ENCODE results near the gene ATP2C2.

The ATP2C2 gene

DNA sequence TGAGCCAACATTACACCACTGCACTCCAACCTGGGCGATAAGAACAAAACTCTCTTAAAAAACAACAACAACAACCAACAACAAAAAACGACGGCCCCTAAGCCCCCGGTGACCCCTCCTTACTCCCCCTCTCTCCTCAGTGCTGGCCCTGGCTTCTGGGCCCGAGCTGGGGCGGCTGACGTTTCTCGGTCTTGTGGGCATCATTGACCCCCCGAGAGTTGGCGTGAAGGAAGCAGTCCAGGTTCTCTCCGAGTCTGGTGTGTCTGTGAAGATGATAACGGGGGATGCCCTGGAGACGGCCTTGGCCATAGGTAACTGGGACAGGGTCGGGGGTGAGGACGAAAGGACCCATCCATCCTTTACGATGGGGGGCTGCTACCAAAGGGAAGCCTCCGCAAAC is 83.4 kb downstream of the ATP2C2 start:
- no peaks in the 10 kb centered on the region for H3K4me1 ChIP-seq (ENCODE audit: insufficient read depth, low read length, poor library complexity, severe bottlenecking)
- H3K9ac ChIP-seq (ENCODE audit: low read depth, low read length, poor library complexity, severe bottlenecking): no peak overlapping the region
- no peaks in the 10 kb centered on the region for H3K36me3 ChIP-seq (ENCODE audit: insufficient read depth, low read length)
- no peak overlapping the region for H3K4me3 ChIP-seq (ENCODE audit: low read length, poor library complexity, severe bottlenecking)
- TF ChIP-seq EZH2phosphoT487 (IDR thresholded peaks at IDR 0.05; ENCODE audit: borderline replicate concordance) (no peak), CTCF (conservative IDR thresholded peaks at IDR 0.05; ENCODE audit: low read length) (no peak)
- no peaks in the 10 kb centered on the region for H3K27me3 ChIP-seq (ENCODE audit: insufficient read depth, low read length, poor library complexity, severe bottlenecking)
- H3K4me2 ChIP-seq (ENCODE audit: low read depth, low read length, poor library complexity, severe bottlenecking): no peak overlapping the region
- H4K20me1 ChIP-seq (ENCODE audit: insufficient read depth, low read length, poor library complexity, severe bottlenecking): no peaks in the 10 kb centered on the region
- H3K79me2 ChIP-seq (ENCODE audit: insufficient read depth, low read length): no peaks in the 10 kb centered on the region
- no peak overlapping the region for H2AFZ ChIP-seq (ENCODE audit: low read length)
- H3F3A ChIP-seq (ENCODE audit: low read depth): no peaks in the 10 kb centered on the region
- no peaks in the 10 kb centered on the region for H3K9me2 ChIP-seq (replicated peaks; ENCODE audit: low read depth, low read length)
- H3K9me3 ChIP-seq (ENCODE audit: insufficient read depth, low read depth, low read length): no peaks in the 10 kb centered on the region

DNA sequence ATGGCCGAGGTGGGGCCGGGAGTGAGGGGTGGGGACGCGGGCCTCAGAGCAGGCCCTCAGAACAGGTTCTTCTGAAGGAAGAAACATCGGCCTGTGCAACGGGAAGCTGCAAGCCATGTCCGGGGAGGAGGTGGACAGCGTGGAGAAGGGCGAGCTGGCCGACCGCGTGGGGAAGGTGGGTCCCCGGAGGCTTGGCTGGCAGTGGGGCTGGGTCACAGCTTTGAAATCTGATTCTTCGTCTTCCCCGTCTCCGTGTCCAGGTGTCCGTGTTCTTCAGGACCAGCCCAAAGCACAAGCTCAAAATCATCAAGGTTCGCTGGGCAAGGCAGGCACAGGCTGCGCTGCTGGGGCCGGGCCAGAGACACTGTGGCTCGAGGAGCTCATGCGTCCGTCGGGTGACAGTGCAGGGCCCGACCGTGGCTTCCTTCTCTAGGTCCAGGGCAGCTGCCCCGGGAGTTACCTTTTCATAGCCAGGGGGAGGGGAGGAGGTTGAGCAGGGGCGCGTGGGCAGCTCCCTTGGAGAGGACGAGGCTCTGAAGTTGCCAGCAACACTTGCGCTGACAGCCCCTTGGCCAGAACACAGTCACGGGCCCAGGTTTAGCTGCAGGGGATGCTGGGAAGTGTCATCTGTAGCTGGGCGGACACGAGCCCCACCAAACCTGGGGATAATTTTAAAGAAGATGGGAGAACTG is 84.9 kb downstream of the ATP2C2 start:
- H2AFZ ChIP-seq (ENCODE audit: low read length): no peak overlapping the region
- no peak overlapping the region for H3K9ac ChIP-seq (ENCODE audit: low read depth, low read length, poor library complexity, severe bottlenecking)
- no peak for TF ChIP-seq EZH2phosphoT487 (IDR thresholded peaks at IDR 0.05; ENCODE audit: borderline replicate concordance)
- no peak for TF ChIP-seq CTCF (conservative IDR thresholded peaks at IDR 0.05; ENCODE audit: low read length)

DNA sequence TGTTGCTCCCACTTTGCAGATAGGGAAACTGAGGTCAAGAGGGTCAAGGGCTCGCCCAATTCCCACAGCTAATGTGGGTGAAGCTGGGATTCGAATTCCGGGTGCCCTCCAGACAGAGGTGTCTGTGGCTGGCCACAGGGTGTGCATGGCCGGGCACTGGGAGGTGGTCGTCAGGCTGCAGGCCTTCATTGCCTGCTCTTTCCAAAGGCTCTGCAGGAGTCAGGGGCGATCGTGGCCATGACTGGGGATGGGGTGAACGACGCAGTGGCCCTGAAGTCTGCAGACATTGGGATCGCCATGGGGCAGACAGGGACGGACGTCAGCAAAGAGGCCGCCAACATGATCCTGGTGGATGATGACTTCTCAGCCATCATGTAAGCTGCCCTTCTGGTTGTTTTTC is 86.3 kb downstream of the ATP2C2 start:
- Histone ChIP-seq H3K36me3 (ENCODE audit: insufficient read depth, low read length) (no peaks in the 10 kb centered on the region), H3K4me2 (ENCODE audit: low read depth, low read length, poor library complexity, severe bottlenecking) (no peak overlapping the region), H3F3A (ENCODE audit: low read depth) (no peaks in the 10 kb centered on the region), H3K9ac (ENCODE audit: low read depth, low read length, poor library complexity, severe bottlenecking) (no peak overlapping the region), H3K27me3 (ENCODE audit: insufficient read depth, low read length, poor library complexity, severe bottlenecking) (no peaks in the 10 kb centered on the region), H3K4me1 (ENCODE audit: insufficient read depth, low read length, poor library complexity, severe bottlenecking) (no peaks in the 10 kb centered on the region), H3K9me3 (ENCODE audit: insufficient read depth, low read depth, low read length) (no peaks in the 10 kb centered on the region), H3K9me2 (replicated peaks; ENCODE audit: low read depth, low read length) (no peaks in the 10 kb centered on the region), H3K4me3 (ENCODE audit: low read length, poor library complexity, severe bottlenecking) (no peak overlapping the region), H4K20me1 (ENCODE audit: insufficient read depth, low read length, poor library complexity, severe bottlenecking) (no peaks in the 10 kb centered on the region), H2AFZ (ENCODE audit: low read length) (no peak overlapping the region), H3K79me2 (ENCODE audit: insufficient read depth, low read length) (no peaks in the 10 kb centered on the region)
- TF ChIP-seq CTCF (conservative IDR thresholded peaks at IDR 0.05; ENCODE audit: low read length) (no peak), EZH2phosphoT487 (IDR thresholded peaks at IDR 0.05; ENCODE audit: borderline replicate concordance) (no peak)

More for the DNA sequence above, 84.9 kb downstream of the ATP2C2 start:
- H3K9me3 ChIP-seq (ENCODE audit: insufficient read depth, low read depth, low read length): no peaks in the 10 kb centered on the region
- no peak overlapping the region for H3K4me2 ChIP-seq (ENCODE audit: low read depth, low read length, poor library complexity, severe bottlenecking)
- no peaks in the 10 kb centered on the region for H3F3A ChIP-seq (ENCODE audit: low read depth)
- no peaks in the 10 kb centered on the region for H4K20me1 ChIP-seq (ENCODE audit: insufficient read depth, low read length, poor library complexity, severe bottlenecking)
- H3K4me1 ChIP-seq (ENCODE audit: insufficient read depth, low read length, poor library complexity, severe bottlenecking): no peaks in the 10 kb centered on the region
- H3K36me3 ChIP-seq (ENCODE audit: insufficient read depth, low read length): no peaks in the 10 kb centered on the region
- no peaks in the 10 kb centered on the region for H3K9me2 ChIP-seq (replicated peaks; ENCODE audit: low read depth, low read length)
- H3K4me3 ChIP-seq (ENCODE audit: low read length, poor library complexity, severe bottlenecking): no peak overlapping the region
- H3K27me3 ChIP-seq (ENCODE audit: insufficient read depth, low read length, poor library complexity, severe bottlenecking): no peaks in the 10 kb centered on the region
- no peaks in the 10 kb centered on the region for H3K79me2 ChIP-seq (ENCODE audit: insufficient read depth, low read length)

Data from Loucy (cell line).